GM23338 (cell line): ENCODE measurements around the gene CFAP300.

ENCODE experiments used
- CREB1 ChIP-seq: fragments of 250-450 bp; sonication (Bioruptor Pico); IDR thresholded peaks from 2 replicates; pipeline ENCODE4 v1.5.0; 2020; ENCODE audit warnings: low read depth, mild to moderate bottlenecking, moderate library complexity
- EZH2 ChIP-seq: fragments of 200-600 bp; sonication (generic); IDR thresholded peaks from one replicate; pipeline ENCODE4 v1.8.0; 2017; ENCODE audit warnings: antibody characterized with exemption, mild to moderate bottlenecking, low read depth; ENCODE audit not compliant: unreplicated experiment
- EZH2phosphoT487 ChIP-seq: fragments of 200-600 bp; sonication (generic); IDR thresholded peaks from one replicate; pipeline ENCODE4 v1.8.1; 2018; ENCODE audit warnings: antibody characterized with exemption; ENCODE audit not compliant: unreplicated experiment
- JUNB ChIP-seq: IDR thresholded peaks from one replicate; pipeline ENCODE4 v1.6.1; 2016; ENCODE audit warnings: antibody characterized with exemption; ENCODE audit not compliant: unreplicated experiment
- NANOG ChIP-seq: IDR thresholded peaks from 2 replicates; pipeline ENCODE4 v1.6.1; 2016; ENCODE audit warnings: antibody characterized with exemption, borderline replicate concordance
- POLR2AphosphoS5 ChIP-seq: IDR thresholded peaks from 2 replicates; pipeline ENCODE4 v1.6.1; 2016; ENCODE audit warnings: antibody characterized with exemption, low read depth
- REST ChIP-seq: IDR thresholded peaks from one replicate; pipeline ENCODE4 v1.6.1; 2018; ENCODE audit warnings: antibody characterized with exemption; ENCODE audit not compliant: unreplicated experiment
- TF ChIP-seq, protein P1 (sequence below), 2 experiments: fragments of 200-600 bp in 1 of 2; sonication (generic) in 1 of 2; conservative IDR thresholded peaks; 2 replicates each; pipeline versions ENCODE4 v1.5.1 to v1.6.1; 2016 to 2017; ENCODE audit warnings: antibody characterized with exemption in 2 of 2, low read depth in 2 of 2, mild to moderate bottlenecking in 2 of 2, moderate library complexity in 1 of 2

GRCh38 chr11:102114032-102114431 is 66.8 kb downstream of the CFAP300 start:
- TF ChIP-seq, protein P1, sequence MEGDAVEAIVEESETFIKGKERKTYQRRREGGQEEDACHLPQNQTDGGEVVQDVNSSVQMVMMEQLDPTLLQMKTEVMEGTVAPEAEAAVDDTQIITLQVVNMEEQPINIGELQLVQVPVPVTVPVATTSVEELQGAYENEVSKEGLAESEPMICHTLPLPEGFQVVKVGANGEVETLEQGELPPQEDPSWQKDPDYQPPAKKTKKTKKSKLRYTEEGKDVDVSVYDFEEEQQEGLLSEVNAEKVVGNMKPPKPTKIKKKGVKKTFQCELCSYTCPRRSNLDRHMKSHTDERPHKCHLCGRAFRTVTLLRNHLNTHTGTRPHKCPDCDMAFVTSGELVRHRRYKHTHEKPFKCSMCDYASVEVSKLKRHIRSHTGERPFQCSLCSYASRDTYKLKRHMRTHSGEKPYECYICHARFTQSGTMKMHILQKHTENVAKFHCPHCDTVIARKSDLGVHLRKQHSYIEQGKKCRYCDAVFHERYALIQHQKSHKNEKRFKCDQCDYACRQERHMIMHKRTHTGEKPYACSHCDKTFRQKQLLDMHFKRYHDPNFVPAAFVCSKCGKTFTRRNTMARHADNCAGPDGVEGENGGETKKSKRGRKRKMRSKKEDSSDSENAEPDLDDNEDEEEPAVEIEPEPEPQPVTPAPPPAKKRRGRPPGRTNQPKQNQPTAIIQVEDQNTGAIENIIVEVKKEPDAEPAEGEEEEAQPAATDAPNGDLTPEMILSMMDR (conservative IDR thresholded peaks at IDR 0.05; ENCODE audit: low read depth in 2 of 2): no peak
- TF ChIP-seq EZH2 (no peak), CREB1 (CRISPR knock-in tag) (no peak), REST (no peak), JUNB (no peak), EZH2phosphoT487 (no peak), NANOG (no peak), POLR2AphosphoS5 (no peak)
